Skeletal muscle satellite cell (primary cell): ENCODE results near the gene CYB5RL.

Source experiments
- H3K27me3 ChIP-seq: 2 replicates; pipeline ENCODE4 v1.7.0; 2013; ENCODE audit warnings: low read length; ENCODE audit not compliant: control insufficient read depth, insufficient read depth
- H3K36me3 ChIP-seq: 2 replicates; pipeline ENCODE4 v1.7.0; 2013; ENCODE audit warnings: mild to moderate bottlenecking, control low read depth, low read length; ENCODE audit not compliant: insufficient read depth
- H3K4me1 ChIP-seq: 2 replicates; pipeline ENCODE4 v1.7.0; 2013; ENCODE audit warnings: low read length; ENCODE audit not compliant: control insufficient read depth, insufficient read depth
- H3K4me2 ChIP-seq: 2 replicates; pipeline ENCODE4 v1.7.0; 2013; ENCODE audit warnings: mild to moderate bottlenecking, low read length
- H3K4me3 ChIP-seq: 2 replicates; pipeline ENCODE4 v1.7.0; 2013; ENCODE audit warnings: low read length
- H3K9ac ChIP-seq: 2 replicates; pipeline ENCODE4 v1.7.0; 2013; ENCODE audit warnings: mild to moderate bottlenecking, low read depth, low read length, moderate library complexity
- H3K9me3 ChIP-seq: replicated peaks from 2 replicates; pipeline ENCODE4 v1.7.0; 2013; ENCODE audit warnings: mild to moderate bottlenecking, control low read depth, low read length

Gene CYB5RL

GRCh38 chr1:54224233-54224632 is 24.4 kb upstream of the CYB5RL start:
- no peak overlapping the region for H3K9ac ChIP-seq
- no peak overlapping the region for H3K4me3 ChIP-seq
- no peaks in the 10 kb centered on the region for H3K27me3 ChIP-seq
- H3K36me3 ChIP-seq = no peaks in the 10 kb centered on the region
- no peak overlapping the region for H3K4me2 ChIP-seq
- H3K9me3 ChIP-seq = no peaks in the 10 kb centered on the region
- peaks cover 45% of the 10 kb centered on the region for H3K4me1 ChIP-seq

- H3K36me3 ChIP-seq = peaks cover 5% of the 10 kb centered on the region
- H3K9ac ChIP-seq = no peak overlapping the region
These were observed 23.8 kb upstream of the CYB5RL start for GRCh38 chr1:54223441-54224202.

GRCh38 chr1:54222711-54223110 is 22.9 kb upstream of the CYB5RL start:
- Histone ChIP-seq H3K4me2 (no peak overlapping the region), H3K4me1 (peaks cover 34% of the 10 kb centered on the region), H3K27me3 (no peaks in the 10 kb centered on the region), H3K9ac (no peak overlapping the region), H3K9me3 (no peaks in the 10 kb centered on the region), H3K36me3 (peaks cover 13% of the 10 kb centered on the region), H3K4me3 (no peak overlapping the region)

More at GRCh38 chr1:54223441-54224202, 23.8 kb upstream of the CYB5RL start:
- no peaks in the 10 kb centered on the region for H3K27me3 ChIP-seq
- H3K4me1 ChIP-seq = peaks cover 43% of the 10 kb centered on the region
- H3K4me2 ChIP-seq = no peak overlapping the region
- H3K4me3 ChIP-seq = no peak overlapping the region
- H3K9me3 ChIP-seq = no peaks in the 10 kb centered on the region

- no peak overlapping the region for H3K9ac ChIP-seq
- H3K4me3 ChIP-seq = no peak overlapping the region
- H3K36me3 ChIP-seq = peaks cover 21% of the 10 kb centered on the region
- no peak overlapping the region for H3K4me2 ChIP-seq
- H3K4me1 ChIP-seq = peaks cover 27% of the 10 kb centered on the region
- no peaks in the 10 kb centered on the region for H3K9me3 ChIP-seq
- no peaks in the 10 kb centered on the region for H3K27me3 ChIP-seq
These were observed 22.1 kb upstream of the CYB5RL start for GRCh38 chr1:54221867-54222484.

- no peak overlapping the region for H3K4me3 ChIP-seq
- H3K9ac ChIP-seq = peak overlapping the region; percentile 41
- peaks cover 28% of the 10 kb centered on the region for H3K36me3 ChIP-seq
- H3K9me3 ChIP-seq = no peaks in the 10 kb centered on the region
- peaks cover 25% of the 10 kb centered on the region for H3K4me1 ChIP-seq
- H3K27me3 ChIP-seq = no peaks in the 10 kb centered on the region
- H3K4me2 ChIP-seq = no peak overlapping the region
These were observed 21.4 kb upstream of the CYB5RL start for GRCh38 chr1:54221113-54221834.

GRCh38 chr1:54220004-54220811 is 20.4 kb upstream of the CYB5RL start:
- Histone ChIP-seq H3K4me3 (peak overlapping the region; percentile 24), H3K9me3 (no peaks in the 10 kb centered on the region), H3K9ac (peak overlapping the region; percentile 41), H3K36me3 (peaks cover 38% of the 10 kb centered on the region), H3K4me1 (peaks cover 25% of the 10 kb centered on the region), H3K27me3 (no peaks in the 10 kb centered on the region), H3K4me2 (peak overlapping the region; percentile 52)

GRCh38 chr1:54219688-54220003 is 19.8 kb upstream of the CYB5RL start:
- Histone ChIP-seq H3K4me1 (peaks cover 25% of the 10 kb centered on the region), H3K4me2 (peak overlapping the region; percentile 52), H3K9ac (peak overlapping the region; percentile 41), H3K9me3 (no peaks in the 10 kb centered on the region), H3K36me3 (peaks cover 44% of the 10 kb centered on the region), H3K27me3 (no peaks in the 10 kb centered on the region), H3K4me3 (no peak overlapping the region)

- peak overlapping the region; percentile 52 for H3K4me2 ChIP-seq
- H3K36me3 ChIP-seq = peaks cover 50% of the 10 kb centered on the region
- peaks cover 25% of the 10 kb centered on the region for H3K4me1 ChIP-seq
- no peaks in the 10 kb centered on the region for H3K27me3 ChIP-seq
- no peak overlapping the region for H3K4me3 ChIP-seq
- peak overlapping the region; percentile 41 for H3K9ac ChIP-seq
- no peaks in the 10 kb centered on the region for H3K9me3 ChIP-seq
These were observed 19.3 kb upstream of the CYB5RL start for GRCh38 chr1:54218883-54219687.

- no peak overlapping the region for H3K4me3 ChIP-seq
- peaks cover 81% of the 10 kb centered on the region for H3K36me3 ChIP-seq
- H3K4me2 ChIP-seq = no peak overlapping the region
- H3K9ac ChIP-seq = no peak overlapping the region
- H3K4me1 ChIP-seq = peaks cover 18% of the 10 kb centered on the region
- H3K9me3 ChIP-seq = no peaks in the 10 kb centered on the region
- H3K27me3 ChIP-seq = no peaks in the 10 kb centered on the region
These were observed 15.7 kb upstream of the CYB5RL start for GRCh38 chr1:54215523-54215922.

- Histone ChIP-seq H3K4me3 (no peak overlapping the region), H3K27me3 (no peaks in the 10 kb centered on the region), H3K9ac (no peak overlapping the region), H3K4me2 (no peak overlapping the region), H3K4me1 (no peaks in the 10 kb centered on the region), H3K36me3 (peaks cover 88% of the 10 kb centered on the region), H3K9me3 (no peaks in the 10 kb centered on the region)
These were observed 13.0 kb upstream of the CYB5RL start for GRCh38 chr1:54212872-54213271.
